ENCODE measurements around the gene KLK2.

- TF ChIP-seq POLR2AphosphoS5 (IDR thresholded peaks at IDR 0.05) = no peak
- TF ChIP-seq CTCF (IDR thresholded peaks at IDR 0.05) = no peak
- TF ChIP-seq POLR2A (IDR thresholded peaks at IDR 0.05) = no peak
These were observed 40.6 kb upstream of the KLK2 start for GRCh38 chr19:50832666-50833065.

Data from prostate gland (tissue), 2 donors.